ENCODE data around the gene FAM98B. TPM values are rescaled to one million over a fixed set of nuclear protein-coding genes. Genes with fewer than 3 reads are reported as not detected.

Gene FAM98B
- total RNA-seq, 1 experiment from 2014 or later, result 20.5 TPM

DNA sequence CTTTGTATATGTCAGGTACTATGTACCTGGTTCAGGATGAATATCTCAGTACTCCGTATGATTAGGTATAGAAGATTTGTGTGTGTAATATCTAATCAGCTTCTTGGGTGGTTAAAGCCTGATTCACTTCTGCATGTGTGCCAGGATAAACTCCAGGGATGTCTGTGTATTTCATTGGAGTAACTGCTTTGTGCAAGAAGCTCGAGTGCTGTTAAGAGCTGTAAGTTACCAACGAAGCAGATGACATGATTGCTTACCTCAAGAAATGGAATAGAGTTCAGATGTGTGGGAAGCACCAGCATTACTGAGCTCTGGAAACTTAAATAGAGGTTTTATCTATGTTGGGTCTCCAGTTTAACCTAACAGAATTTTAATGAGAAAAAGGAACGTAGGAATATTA, 23.7 kb downstream of the FAM98B start:
- H3K4me1 Mint-ChIP-seq (ENCODE audit: low read depth, unreplicated experiment), result no peaks in the 10 kb centered on the region
- DNase-seq, result no peak
- H3K9me3 Mint-ChIP-seq (ENCODE audit: low read depth, unreplicated experiment), result no peaks in the 10 kb centered on the region
- BruUV-seq (replicated peaks), result no TSS peak
- no peaks in the 10 kb centered on the region for H3K27me3 Mint-ChIP-seq (ENCODE audit: unreplicated experiment)
- H3K27ac Mint-ChIP-seq (ENCODE audit: unreplicated experiment), result no peak overlapping the region
- no peak overlapping the region for H3K4me3 Mint-ChIP-seq (ENCODE audit: low read depth, unreplicated experiment)
- TF ChIP-seq, protein P1, sequence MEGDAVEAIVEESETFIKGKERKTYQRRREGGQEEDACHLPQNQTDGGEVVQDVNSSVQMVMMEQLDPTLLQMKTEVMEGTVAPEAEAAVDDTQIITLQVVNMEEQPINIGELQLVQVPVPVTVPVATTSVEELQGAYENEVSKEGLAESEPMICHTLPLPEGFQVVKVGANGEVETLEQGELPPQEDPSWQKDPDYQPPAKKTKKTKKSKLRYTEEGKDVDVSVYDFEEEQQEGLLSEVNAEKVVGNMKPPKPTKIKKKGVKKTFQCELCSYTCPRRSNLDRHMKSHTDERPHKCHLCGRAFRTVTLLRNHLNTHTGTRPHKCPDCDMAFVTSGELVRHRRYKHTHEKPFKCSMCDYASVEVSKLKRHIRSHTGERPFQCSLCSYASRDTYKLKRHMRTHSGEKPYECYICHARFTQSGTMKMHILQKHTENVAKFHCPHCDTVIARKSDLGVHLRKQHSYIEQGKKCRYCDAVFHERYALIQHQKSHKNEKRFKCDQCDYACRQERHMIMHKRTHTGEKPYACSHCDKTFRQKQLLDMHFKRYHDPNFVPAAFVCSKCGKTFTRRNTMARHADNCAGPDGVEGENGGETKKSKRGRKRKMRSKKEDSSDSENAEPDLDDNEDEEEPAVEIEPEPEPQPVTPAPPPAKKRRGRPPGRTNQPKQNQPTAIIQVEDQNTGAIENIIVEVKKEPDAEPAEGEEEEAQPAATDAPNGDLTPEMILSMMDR (IDR thresholded peaks at IDR 0.05; ENCODE audit: unreplicated experiment), result no peak
- intact Hi-C loops (cut with micrococcal nuclease; ENCODE audit: unreplicated experiment), result loop anchor here (2.0 kb wide), 1 partner anchor 205 kb away; no protein-coding TSS in a partner anchor
- CTCF ChIA-PET, result interaction anchor here (0.6 to 0.7 kb wide), 2 partner anchors 885 to 1194 kb away, joined by 3 to 4 read pairs; no protein-coding TSS in a partner anchor
- no peaks in the 10 kb centered on the region for H3K36me3 Mint-ChIP-seq (ENCODE audit: insufficient read depth, unreplicated experiment)

DNA sequence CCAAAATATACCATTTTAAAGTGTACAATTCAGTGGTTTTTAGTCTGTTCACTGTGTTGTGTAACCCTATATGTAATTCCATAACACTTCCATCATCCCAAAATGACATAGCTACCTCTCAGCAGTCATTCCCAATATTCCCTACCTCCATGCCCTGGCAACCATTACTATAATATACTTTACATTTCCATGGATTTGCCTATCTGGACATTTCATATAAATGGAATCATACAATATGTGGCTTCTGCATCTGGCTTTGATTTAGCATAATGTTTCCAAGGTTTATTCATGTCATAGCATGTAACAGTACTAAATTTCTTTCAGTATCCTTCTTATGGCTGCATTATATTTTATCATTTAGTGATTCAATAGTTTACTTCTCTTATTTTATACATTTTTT, 25.3 kb downstream of the FAM98B start:
- Mint-ChIP-seq H3K36me3 (ENCODE audit: insufficient read depth, unreplicated experiment) (no peaks in the 10 kb centered on the region), H3K27me3 (ENCODE audit: unreplicated experiment) (no peaks in the 10 kb centered on the region), H3K4me1 (ENCODE audit: low read depth, unreplicated experiment) (no peaks in the 10 kb centered on the region), H3K27ac (ENCODE audit: unreplicated experiment) (no peak overlapping the region), H3K4me3 (ENCODE audit: low read depth, unreplicated experiment) (no peak overlapping the region), H3K9me3 (ENCODE audit: low read depth, unreplicated experiment) (no peaks in the 10 kb centered on the region)
- intact Hi-C loops (cut with micrococcal nuclease; ENCODE audit: unreplicated experiment), result no loop called here
- no peak for DNase-seq
- CTCF ChIA-PET, result no interaction called here
- no TSS peak for BruUV-seq (replicated peaks)
- TF ChIP-seq, protein P1 (IDR thresholded peaks at IDR 0.05; ENCODE audit: unreplicated experiment), result no peak

DNA sequence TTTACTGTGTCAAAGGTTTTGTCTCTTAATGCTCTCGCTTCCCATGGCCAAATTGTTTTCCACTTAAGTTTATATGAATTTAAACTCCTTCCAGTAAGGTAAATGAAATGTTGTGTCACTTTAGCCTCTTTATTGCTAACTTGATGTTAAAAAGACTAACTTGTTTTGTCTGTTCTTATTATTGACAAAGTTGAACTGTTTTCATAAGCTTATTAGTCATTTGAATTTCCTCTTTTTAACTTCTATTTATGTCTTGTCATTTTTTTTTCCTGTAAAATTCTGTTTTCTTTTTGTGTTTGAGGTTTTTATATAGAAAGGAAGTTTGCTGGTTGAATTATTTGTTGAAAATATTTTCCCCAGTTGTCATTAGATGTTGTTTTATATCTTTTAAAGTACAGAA, 25.8 kb downstream of the FAM98B start:
- no peaks in the 10 kb centered on the region for H3K27me3 Mint-ChIP-seq (ENCODE audit: unreplicated experiment)
- DNase-seq, result no peak
- TF ChIP-seq, protein P1 (IDR thresholded peaks at IDR 0.05; ENCODE audit: unreplicated experiment), result no peak
- no peak overlapping the region for H3K27ac Mint-ChIP-seq (ENCODE audit: unreplicated experiment)
- H3K36me3 Mint-ChIP-seq (ENCODE audit: insufficient read depth, unreplicated experiment), result no peaks in the 10 kb centered on the region
- CTCF ChIA-PET, result no interaction called here
- intact Hi-C loops (cut with micrococcal nuclease; ENCODE audit: unreplicated experiment), result no loop called here
- no peaks in the 10 kb centered on the region for H3K9me3 Mint-ChIP-seq (ENCODE audit: low read depth, unreplicated experiment)
- H3K4me1 Mint-ChIP-seq (ENCODE audit: low read depth, unreplicated experiment), result no peaks in the 10 kb centered on the region
- H3K4me3 Mint-ChIP-seq (ENCODE audit: low read depth, unreplicated experiment), result no peak overlapping the region
- BruUV-seq (replicated peaks), result no TSS peak

- Mint-ChIP-seq H3K9me3 (ENCODE audit: low read depth, unreplicated experiment) (no peaks in the 10 kb centered on the region), H3K36me3 (ENCODE audit: insufficient read depth, unreplicated experiment) (no peaks in the 10 kb centered on the region), H3K27me3 (ENCODE audit: unreplicated experiment) (no peaks in the 10 kb centered on the region), H3K4me3 (ENCODE audit: low read depth, unreplicated experiment) (no peak overlapping the region), H3K27ac (ENCODE audit: unreplicated experiment) (no peak overlapping the region), H3K4me1 (ENCODE audit: low read depth, unreplicated experiment) (no peaks in the 10 kb centered on the region)
- CTCF ChIA-PET, result no interaction called here
- no TSS peak for BruUV-seq (replicated peaks)
- no peak for DNase-seq
- TF ChIP-seq, protein P1 (IDR thresholded peaks at IDR 0.05; ENCODE audit: unreplicated experiment), result no peak
- intact Hi-C loops (cut with micrococcal nuclease; ENCODE audit: unreplicated experiment), result no loop called here
Measured at GRCh38 chr15:38481113-38481512, 27.2 kb downstream of the FAM98B start.
